GM12872 (cell line): ENCODE measurements around the gene PBXIP1.

Experiments
- CTCF ChIP-seq: IDR thresholded peaks from 3 replicates; pipeline ENCODE4 v1.5.1; 2011; ENCODE audit warnings: low read depth, mild to moderate bottlenecking, low read length, moderate library complexity; ENCODE audit not compliant: insufficient read depth

PBXIP1 gene

GRCh38 chr1:154945160-154945961 is 10.5 kb downstream of the PBXIP1 start:
- no peak for TF ChIP-seq CTCF

GRCh38 chr1:154944401-154945159 is 11.3 kb downstream of the PBXIP1 start:
- no peak for TF ChIP-seq CTCF

GRCh38 chr1:154943649-154944400 is 12.1 kb downstream of the PBXIP1 start:
- peak; percentile 94 for TF ChIP-seq CTCF

GRCh38 chr1:154941333-154942013 is 14.4 kb downstream of the PBXIP1 start:
- no peak for TF ChIP-seq CTCF

GRCh38 chr1:154940651-154941194 is 15.2 kb downstream of the PBXIP1 start:
- 0 out of 3 replicates have a peak, but pooled peaks have one; percentile 0 for TF ChIP-seq CTCF

DNA sequence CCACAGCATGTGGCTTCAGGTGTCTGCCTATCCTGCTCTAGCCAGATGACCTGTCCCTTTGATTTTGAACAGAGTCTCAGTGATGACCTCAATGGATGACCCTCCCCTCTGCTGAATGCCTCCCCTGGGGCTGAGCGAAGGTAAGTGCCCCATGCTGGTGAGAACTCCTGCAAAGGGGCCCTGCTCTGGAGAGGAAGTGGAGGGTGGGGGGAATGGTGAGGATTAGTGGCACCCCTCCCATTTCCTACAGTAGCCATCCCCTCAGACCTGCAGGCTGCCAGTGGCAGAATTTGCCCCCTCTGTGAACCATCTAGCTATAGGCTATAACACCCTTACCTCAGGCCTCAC is 15.7 kb downstream of the PBXIP1 start:
- no peak for TF ChIP-seq CTCF
